CD14-positive monocyte (primary cell): ENCODE measurements around the gene ZNF524. TPM values are rescaled to one million over a fixed set of nuclear protein-coding genes. Genes with fewer than 3 reads are reported as not detected.
"Not testable (repeated sequence)": the region's sequence is repeated elsewhere in the genome, so short reads cannot be mapped to it uniquely, and the experiment has no call there.

Experiments
- DNase-seq, 3 donors: peaks; one replicate each; pipeline ENCODE4 v3.0.0-alpha.2; 2011 to 2022
- H2AFZ ChIP-seq: 2 replicates; pipeline ENCODE4 v1.6.0; 2012; ENCODE audit warnings: mild to moderate bottlenecking, low read depth, low read length, inconsistent platforms; ENCODE audit not compliant: insufficient read depth, poor library complexity, severe bottlenecking
- H3K27ac ChIP-seq, 2 donors: 1 replicate in 1 of 2; 2 replicates in 1 of 2; pipeline ENCODE4 v1.5.1; 2012 to 2013; ENCODE audit warnings: low read length in 2 of 2, control low read depth in 1 of 2, inconsistent platforms in 1 of 2, low read depth in 1 of 2, mild to moderate bottlenecking in 1 of 2
- H3K27me3 ChIP-seq, 2 donors: one replicate each; pipeline versions ENCODE4 v1.6.0 to v1.6.1; 2011 to 2013; ENCODE audit warnings: low read length in 2 of 2; ENCODE audit not compliant: control insufficient read depth in 2 of 2, insufficient read depth in 2 of 2
- H3K36me3 ChIP-seq, 2 donors: replicated peaks in 1 of 2; 1 replicate in 1 of 2; 2 replicates in 1 of 2; pipeline versions ENCODE4 v1.5.1 to v1.6.1; 2012 to 2013; ENCODE audit warnings: low read length in 2 of 2, control low read depth in 1 of 2, inconsistent platforms in 1 of 2, mild to moderate bottlenecking in 1 of 2; ENCODE audit not compliant: insufficient read depth in 2 of 2, control insufficient read depth in 1 of 2
- H3K4me1 ChIP-seq, 2 donors: 1 replicate in 1 of 2; 2 replicates in 1 of 2; pipeline versions ENCODE4 v1.5.1 to v1.6.1; 2012 to 2013; ENCODE audit warnings: low read length in 2 of 2, control low read depth in 1 of 2, inconsistent platforms in 1 of 2, mild to moderate bottlenecking in 1 of 2, moderate library complexity in 1 of 2; ENCODE audit not compliant: insufficient read depth in 2 of 2, control insufficient read depth in 1 of 2
- H3K4me2 ChIP-seq: replicated peaks from 2 replicates; pipeline ENCODE3; 2012; ENCODE audit warnings: low read length, moderate library complexity, mild to moderate bottlenecking; ENCODE audit not compliant: poor library complexity, severe bottlenecking; ENCODE audit errors: extremely low read depth
- H3K4me3 ChIP-seq, 3 experiments: fragments of 200-600 bp in 1 of 3; sonication (generic) in 1 of 3; replicated peaks in 1 of 3; 1 replicate in 2 of 3; 2 replicates in 1 of 3; pipeline ENCODE4 v1.5.1; 2011 to 2013; ENCODE audit warnings: low read length in 3 of 3, mild to moderate bottlenecking in 3 of 3, control low read depth in 2 of 3, low read depth in 2 of 3, inconsistent platforms in 1 of 3, moderate library complexity in 1 of 3
- H3K79me2 ChIP-seq: 2 replicates; pipeline ENCODE4 v1.6.0; 2012; ENCODE audit warnings: mild to moderate bottlenecking, control low read depth, inconsistent platforms, low read length, moderate library complexity; ENCODE audit not compliant: insufficient read depth
- H3K9ac ChIP-seq: 2 replicates; pipeline ENCODE4 v1.6.0; 2017; ENCODE audit warnings: low read length, mild to moderate bottlenecking; ENCODE audit not compliant: insufficient read depth, poor library complexity, severe bottlenecking
- H3K9me3 ChIP-seq, 2 donors: replicated peaks in 1 of 2; 1 replicate in 1 of 2; 2 replicates in 1 of 2; pipeline versions ENCODE4 v1.5.1 to v1.6.1; 2012 to 2013; ENCODE audit warnings: low read length in 2 of 2, control low read depth in 1 of 2; ENCODE audit not compliant: control insufficient read depth in 1 of 2, insufficient read depth in 1 of 2
- H4K20me1 ChIP-seq: 2 replicates; pipeline ENCODE4 v1.6.0; 2012; ENCODE audit warnings: mild to moderate bottlenecking, low read length, control low read depth, moderate library complexity; ENCODE audit not compliant: insufficient read depth
- H3K27ac Mint-ChIP-seq, 7 donors: one replicate each; pipeline ENCODE4 v1.8.0; 2020; ENCODE audit warnings: mild to moderate bottlenecking in 7 of 7, mixed read lengths in 7 of 7, moderate library complexity in 6 of 7, inconsistent platforms in 2 of 7
- H3K27me3 Mint-ChIP-seq, 3 donors: one replicate each; pipeline ENCODE4 v1.8.0; 2021 to 2022; ENCODE audit warnings: low read depth in 3 of 3, mild to moderate bottlenecking in 3 of 3, mixed read lengths in 3 of 3, moderate library complexity in 3 of 3, inconsistent platforms in 1 of 3
- H3K36me3 Mint-ChIP-seq, 2 donors: one replicate each; pipeline ENCODE4 v1.8.0; 2020; ENCODE audit warnings: mixed read lengths in 2 of 2, inconsistent platforms in 1 of 2, mild to moderate bottlenecking in 1 of 2
- H3K4me1 Mint-ChIP-seq: one replicate; pipeline ENCODE4 v1.8.0; 2020; ENCODE audit warnings: mild to moderate bottlenecking, mixed read lengths
- H3K4me3 Mint-ChIP-seq, 2 donors: one replicate each; pipeline ENCODE4 v1.8.0; 2020; ENCODE audit warnings: mild to moderate bottlenecking in 2 of 2, mixed read lengths in 2 of 2, moderate library complexity in 1 of 2
- H3K9me3 Mint-ChIP-seq, 7 donors: one replicate each; pipeline ENCODE4 v1.8.0; 2020 to 2022; ENCODE audit warnings: mixed read lengths in 7 of 7, mild to moderate bottlenecking in 6 of 7, moderate library complexity in 6 of 7, inconsistent platforms in 2 of 7
- CTCF ChIP-seq: fragments of 200-600 bp; IDR thresholded peaks from one replicate; pipeline ENCODE4 v1.8.0; 2022; ENCODE audit warnings: antibody characterized with exemption, mild to moderate bottlenecking
- WGBS: methylation state at CpG from one replicate; pipeline ENCODE4 v1.1.5; 2013; ENCODE audit warnings: missing lambda C conversion rate; ENCODE audit not compliant: insufficient coverage; 5-methylcytosine and 5-hydroxymethylcytosine counted together
- intact Hi-C, 2 donors: fragments of 100-400 bp; cut with micrococcal nuclease; formaldehyde crosslinking; loops; one replicate each; pipeline versions ENCODE4 v1.15.0 to v1.15.1; 2023
- polyA plus RNA-seq, 3 donors: library from polyadenylated mRNA; depleted of rRNA in 1 of 3; unstranded in 2 of 3; stranded (reverse) in 1 of 3; fragments of 300-500 nt in 2 of 3; fragments of >200 nt in 1 of 3; fragmentation: Illumina TruSeq in 2 of 3; gene quantifications; 1 replicate in 2 of 3; 2 replicates in 1 of 3; pipeline ENCODE4 v1.2.3, GENCODE V29; 2012 to 2021

The ZNF524 gene
- polyA plus RNA-seq, 3 donors: 27.9 to 45.7 (median 41.8) TPM

GRCh38 chr19:55566823-55567222 is 33.3 kb upstream of the ZNF524 start:
- no peaks in the 10 kb centered on the region for H3K36me3 Mint-ChIP-seq
- Histone ChIP-seq H3K9ac (no peak overlapping the region), H2AFZ (no peak overlapping the region), H3K36me3 (no peaks in the 10 kb centered on the region), H3K4me3 (no peak overlapping the region), H3K4me2 (no peak overlapping the region), H3K79me2 (no peaks in the 10 kb centered on the region), H3K27me3 (no peaks in the 10 kb centered on the region), H4K20me1 (no peaks in the 10 kb centered on the region), H3K27ac (no peak overlapping the region), H3K9me3 (no peaks in the 10 kb centered on the region), H3K4me1 (no peaks in the 10 kb centered on the region)
- 67% methylated on average over 6 of the region's 9 CpGs for WGBS
- peaks cover 4 to 7% (median 6%) of the 10 kb centered on the region in 3 donors for H3K27me3 Mint-ChIP-seq
- no peak overlapping the region for H3K4me3 Mint-ChIP-seq
- H3K4me1 Mint-ChIP-seq: no peaks in the 10 kb centered on the region
- intact Hi-C loops: no loop called here
- TF ChIP-seq CTCF: no peak
- DNase-seq: no peak
- H3K9me3 Mint-ChIP-seq: peaks cover 0 to 7% (median 0%) of the 10 kb centered on the region in 7 donors
- no peak overlapping the region for H3K27ac Mint-ChIP-seq

- Histone ChIP-seq H3K79me2 (no peaks in the 10 kb centered on the region), H3K27ac (no peak overlapping the region), H3K4me2 (no peak overlapping the region), H4K20me1 (no peaks in the 10 kb centered on the region), H3K9me3 (no peaks in the 10 kb centered on the region), H3K36me3 (no peaks in the 10 kb centered on the region), H2AFZ (no peak overlapping the region), H3K4me3 (no peak overlapping the region), H3K27me3 (no peaks in the 10 kb centered on the region), H3K9ac (no peak overlapping the region), H3K4me1 (no peaks in the 10 kb centered on the region)
- peaks cover 0 to 7% (median 0%) of the 10 kb centered on the region in 7 donors for H3K9me3 Mint-ChIP-seq
- no peak for TF ChIP-seq CTCF
- H3K27ac Mint-ChIP-seq: no peak overlapping the region
- no peaks in the 10 kb centered on the region for H3K36me3 Mint-ChIP-seq
- no peaks in the 10 kb centered on the region for H3K4me1 Mint-ChIP-seq
- peaks cover 4 to 7% (median 6%) of the 10 kb centered on the region in 3 donors for H3K27me3 Mint-ChIP-seq
- H3K4me3 Mint-ChIP-seq: no peak overlapping the region
- DNase-seq: no peak
- intact Hi-C loops: no loop called here
These were observed 32.3 kb upstream of the ZNF524 start for GRCh38 chr19:55567708-55568328.

- H3K27me3 ChIP-seq, intact Hi-C loops, H3K36me3 ChIP-seq, H3K4me2 ChIP-seq, H3K4me3 Mint-ChIP-seq, H3K79me2 ChIP-seq, H3K9me3 Mint-ChIP-seq, H3K27ac ChIP-seq, H3K27me3 Mint-ChIP-seq, H3K4me1 ChIP-seq, DNase-seq, H4K20me1 ChIP-seq, H3K4me1 Mint-ChIP-seq, H3K9ac ChIP-seq, H3K9me3 ChIP-seq, H3K36me3 Mint-ChIP-seq, H2AFZ ChIP-seq, H3K27ac Mint-ChIP-seq, H3K4me3 ChIP-seq: not testable (repeated sequence)
- WGBS: 95% methylated on average over 5 of the region's 5 CpGs
These were observed 30.6 kb upstream of the ZNF524 start for GRCh38 chr19:55569477-55569876.
